ENCODE measurements around the gene YBEY.
"Not testable (repeated sequence)": the region's sequence is repeated elsewhere in the genome, so short reads cannot be mapped to it uniquely, and the experiment has no call there.

DNA sequence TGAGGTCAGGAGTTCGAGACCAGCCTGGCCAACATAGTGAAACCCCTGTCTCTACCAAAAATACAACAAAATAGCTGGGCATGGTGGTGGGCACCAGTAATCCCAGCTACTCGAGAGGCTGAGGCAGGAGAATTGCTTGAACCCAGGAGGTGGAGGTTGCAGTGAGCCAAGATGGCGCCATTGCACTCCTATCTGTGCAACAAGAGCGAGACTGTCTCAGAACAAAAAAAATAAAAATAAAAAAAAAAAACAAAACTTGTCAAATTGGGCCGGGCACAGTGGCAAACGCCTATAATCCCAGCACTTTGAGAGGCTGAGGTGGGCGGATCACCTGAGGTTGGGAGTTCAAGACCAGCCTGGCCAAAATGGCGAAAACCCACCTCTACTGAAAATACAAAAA lies 24.1 kb downstream of the YBEY start:
- not testable (repeated sequence) for TF ChIP-seq YY1 (tag by site-specific recombination; IDR thresholded peaks at IDR 0.05); ZNF157 (tag by site-specific recombination; IDR thresholded peaks at IDR 0.05); MEIS1 (CRISPR knock-in tag; IDR thresholded peaks at IDR 0.05; ENCODE audit: borderline replicate concordance)
- TF ChIP-seq, protein P1, sequence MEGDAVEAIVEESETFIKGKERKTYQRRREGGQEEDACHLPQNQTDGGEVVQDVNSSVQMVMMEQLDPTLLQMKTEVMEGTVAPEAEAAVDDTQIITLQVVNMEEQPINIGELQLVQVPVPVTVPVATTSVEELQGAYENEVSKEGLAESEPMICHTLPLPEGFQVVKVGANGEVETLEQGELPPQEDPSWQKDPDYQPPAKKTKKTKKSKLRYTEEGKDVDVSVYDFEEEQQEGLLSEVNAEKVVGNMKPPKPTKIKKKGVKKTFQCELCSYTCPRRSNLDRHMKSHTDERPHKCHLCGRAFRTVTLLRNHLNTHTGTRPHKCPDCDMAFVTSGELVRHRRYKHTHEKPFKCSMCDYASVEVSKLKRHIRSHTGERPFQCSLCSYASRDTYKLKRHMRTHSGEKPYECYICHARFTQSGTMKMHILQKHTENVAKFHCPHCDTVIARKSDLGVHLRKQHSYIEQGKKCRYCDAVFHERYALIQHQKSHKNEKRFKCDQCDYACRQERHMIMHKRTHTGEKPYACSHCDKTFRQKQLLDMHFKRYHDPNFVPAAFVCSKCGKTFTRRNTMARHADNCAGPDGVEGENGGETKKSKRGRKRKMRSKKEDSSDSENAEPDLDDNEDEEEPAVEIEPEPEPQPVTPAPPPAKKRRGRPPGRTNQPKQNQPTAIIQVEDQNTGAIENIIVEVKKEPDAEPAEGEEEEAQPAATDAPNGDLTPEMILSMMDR (tag by site-specific recombination; IDR thresholded peaks at IDR 0.05) = not testable (repeated sequence)
- TF ChIP-seq, protein P2, sequence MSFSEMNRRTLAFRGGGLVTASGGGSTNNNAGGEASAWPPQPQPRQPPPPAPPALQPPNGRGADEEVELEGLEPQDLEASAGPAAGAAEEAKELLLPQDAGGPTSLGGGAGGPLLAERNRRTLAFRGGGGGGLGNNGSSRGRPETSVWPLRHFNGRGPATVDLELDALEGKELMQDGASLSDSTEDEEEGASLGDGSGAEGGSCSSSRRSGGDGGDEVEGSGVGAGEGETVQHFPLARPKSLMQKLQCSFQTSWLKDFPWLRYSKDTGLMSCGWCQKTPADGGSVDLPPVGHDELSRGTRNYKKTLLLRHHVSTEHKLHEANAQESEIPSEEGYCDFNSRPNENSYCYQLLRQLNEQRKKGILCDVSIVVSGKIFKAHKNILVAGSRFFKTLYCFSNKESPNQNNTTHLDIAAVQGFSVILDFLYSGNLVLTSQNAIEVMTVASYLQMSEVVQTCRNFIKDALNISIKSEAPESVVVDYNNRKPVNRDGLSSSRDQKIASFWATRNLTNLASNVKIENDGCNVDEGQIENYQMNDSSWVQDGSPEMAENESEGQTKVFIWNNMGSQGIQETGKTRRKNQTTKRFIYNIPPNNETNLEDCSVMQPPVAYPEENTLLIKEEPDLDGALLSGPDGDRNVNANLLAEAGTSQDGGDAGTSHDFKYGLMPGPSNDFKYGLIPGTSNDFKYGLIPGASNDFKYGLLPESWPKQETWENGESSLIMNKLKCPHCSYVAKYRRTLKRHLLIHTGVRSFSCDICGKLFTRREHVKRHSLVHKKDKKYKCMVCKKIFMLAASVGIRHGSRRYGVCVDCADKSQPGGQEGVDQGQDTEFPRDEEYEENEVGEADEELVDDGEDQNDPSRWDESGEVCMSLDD (tag by site-specific recombination; IDR thresholded peaks at IDR 0.05) = not testable (repeated sequence)
